Sigmoid colon (tissue), 7 donors: Measurements from ENCODE around the gene ARL6IP4. TPM values are rescaled to one million over a fixed set of nuclear protein-coding genes. Genes with fewer than 3 reads are reported as not detected.

Experiments
- DNase-seq: peaks from one replicate; pipeline ENCODE4 v3.0.0-alpha.2; 2019
- H3K27ac ChIP-seq, 4 donors: fragments of 200-600 bp; sonication (generic); one replicate each; pipeline ENCODE4 v1.5.1; 2016 to 2019; ENCODE audit warnings: mild to moderate bottlenecking in 1 of 4
- H3K27me3 ChIP-seq, 3 donors: fragments of 200-600 bp; sonication (generic); one replicate each; pipeline ENCODE4 v1.5.1; 2019; ENCODE audit warnings: mild to moderate bottlenecking in 1 of 3
- H3K36me3 ChIP-seq, 4 donors: fragments of 200-600 bp; sonication (generic); one replicate each; pipeline ENCODE4 v1.5.1; 2016 to 2019
- H3K4me1 ChIP-seq, 4 donors: fragments of 200-600 bp; sonication (generic); one replicate each; pipeline ENCODE4 v1.5.1; 2017 to 2019
- H3K4me3 ChIP-seq, 4 donors: fragments of 200-600 bp; sonication (generic); one replicate each; pipeline ENCODE4 v1.5.1; 2017 to 2019; ENCODE audit warnings: mild to moderate bottlenecking in 2 of 4, moderate library complexity in 1 of 4
- H3K9me3 ChIP-seq, 4 donors: fragments of 200-600 bp in 3 of 4; sonication (generic) in 3 of 4; one replicate each; pipeline versions ENCODE4 v1.5.1 to v1.6.1; 2013 to 2019
- EP300 ChIP-seq, 4 donors: sonication (generic); formaldehyde crosslinking; IDR thresholded peaks; one replicate each; pipeline ENCODE4 v1.6.1; 2017; ENCODE audit warnings: antibody characterized with exemption in 4 of 4
- POLR2A ChIP-seq, 2 donors: fragments of 450-650 bp; IDR thresholded peaks; one replicate each; pipeline ENCODE4 v1.6.1; 2016; ENCODE audit warnings: antibody characterized with exemption in 2 of 2, mild to moderate bottlenecking in 2 of 2, moderate library complexity in 2 of 2
- POLR2AphosphoS5 ChIP-seq, 4 donors: sonication (generic); formaldehyde crosslinking; IDR thresholded peaks; one replicate each; pipeline ENCODE4 v1.6.1; 2017; ENCODE audit warnings: antibody characterized with exemption in 4 of 4
- WGBS, 2 donors: extraction: QIAGEN DNeasy Blood & Tissue Kit; methylation state at CpG; one replicate each; pipeline ENCODE4 v1.1.7; 2013; 5-methylcytosine and 5-hydroxymethylcytosine counted together
- intact Hi-C: fragments of 100-400 bp; cut with DNase I; formaldehyde crosslinking; loops from one replicate; pipeline ENCODE4 v1.15.1; 2023
- polyA plus RNA-seq, 3 donors: library from polyadenylated mRNA; stranded (reverse); fragments of 200-250 nt; gene quantifications; one replicate each; pipeline ENCODE4 v1.2.3, GENCODE V29; 2013
- total RNA-seq, 4 donors: library from RNA; depleted of rRNA; stranded (reverse); fragments of >200 nt; gene quantifications; one replicate each; pipeline ENCODE4 v1.1.0, GENCODE V29; 2016
- TF ChIP-seq, protein P1 (sequence below), 4 experiments: fragments of 450-650 bp in 3 of 4; fragments of 200-600 bp in 1 of 4; IDR thresholded peaks; one replicate each; pipeline ENCODE4 v1.5.1; 2016 to 2019; ENCODE audit warnings: antibody characterized with exemption in 4 of 4, mild to moderate bottlenecking in 3 of 4, moderate library complexity in 2 of 4
- donor health status: healthy with polysubstance abuse.
- donor health status: Bipolar disorder and iron deficiency.
- donor health status: healthy.

ARL6IP4 gene
- total and polyA plus RNA-seq, 7 donors, result 211 to 358 (median 312) TPM

GRCh38 chr12:122978507-122978955, 1.9 kb upstream of the ARL6IP4 start:
- TF ChIP-seq EP300 (IDR thresholded peaks at IDR 0.05) (no peak), POLR2A (IDR thresholded peaks at IDR 0.05) (no peak), POLR2AphosphoS5 (IDR thresholded peaks at IDR 0.05) (no peak)
- TF ChIP-seq, protein P1, sequence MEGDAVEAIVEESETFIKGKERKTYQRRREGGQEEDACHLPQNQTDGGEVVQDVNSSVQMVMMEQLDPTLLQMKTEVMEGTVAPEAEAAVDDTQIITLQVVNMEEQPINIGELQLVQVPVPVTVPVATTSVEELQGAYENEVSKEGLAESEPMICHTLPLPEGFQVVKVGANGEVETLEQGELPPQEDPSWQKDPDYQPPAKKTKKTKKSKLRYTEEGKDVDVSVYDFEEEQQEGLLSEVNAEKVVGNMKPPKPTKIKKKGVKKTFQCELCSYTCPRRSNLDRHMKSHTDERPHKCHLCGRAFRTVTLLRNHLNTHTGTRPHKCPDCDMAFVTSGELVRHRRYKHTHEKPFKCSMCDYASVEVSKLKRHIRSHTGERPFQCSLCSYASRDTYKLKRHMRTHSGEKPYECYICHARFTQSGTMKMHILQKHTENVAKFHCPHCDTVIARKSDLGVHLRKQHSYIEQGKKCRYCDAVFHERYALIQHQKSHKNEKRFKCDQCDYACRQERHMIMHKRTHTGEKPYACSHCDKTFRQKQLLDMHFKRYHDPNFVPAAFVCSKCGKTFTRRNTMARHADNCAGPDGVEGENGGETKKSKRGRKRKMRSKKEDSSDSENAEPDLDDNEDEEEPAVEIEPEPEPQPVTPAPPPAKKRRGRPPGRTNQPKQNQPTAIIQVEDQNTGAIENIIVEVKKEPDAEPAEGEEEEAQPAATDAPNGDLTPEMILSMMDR (IDR thresholded peaks at IDR 0.05), result no peak
- H3K9me3 ChIP-seq, result no peaks in the 10 kb centered on the region
- DNase-seq, result no peak
- intact Hi-C loops, result no loop called here
- no peak overlapping the region for H3K4me3 ChIP-seq
- H3K27ac ChIP-seq, result no peak overlapping the region
- 91 to 93% methylated on average over 21 of the region's 21 CpGs for WGBS, 2 donors
- H3K36me3 ChIP-seq, result peaks cover 0 to 24% (median 4%) of the 10 kb centered on the region in 4 donors
- H3K4me1 ChIP-seq, result peaks cover 0 to 77% (median 71%) of the 10 kb centered on the region in 4 donors
- no peaks in the 10 kb centered on the region for H3K27me3 ChIP-seq

- H3K4me1 ChIP-seq, result peaks cover 0 to 77% (median 71%) of the 10 kb centered on the region in 4 donors
- 75 to 82% methylated on average over 28 of the region's 28 CpGs for WGBS, 2 donors
- no peaks in the 10 kb centered on the region for H3K27me3 ChIP-seq
- H3K9me3 ChIP-seq, result no peaks in the 10 kb centered on the region
- peak overlapping the region in 3 of 4 donors; percentile 72 to 100 (median 100) for H3K4me3 ChIP-seq
- intact Hi-C loops, result no loop called here
- TF ChIP-seq, protein P1 (IDR thresholded peaks at IDR 0.05), result no peak
- no peak for TF ChIP-seq EP300 (IDR thresholded peaks at IDR 0.05)
- no peak for TF ChIP-seq POLR2A (IDR thresholded peaks at IDR 0.05)
- TF ChIP-seq POLR2AphosphoS5 (IDR thresholded peaks at IDR 0.05), result no peak
- no peak for DNase-seq
- H3K27ac ChIP-seq, result peak overlapping the region in 3 of 4 donors; percentile 94 to 97 (median 94)
- peaks cover 0 to 24% (median 4%) of the 10 kb centered on the region in 4 donors for H3K36me3 ChIP-seq
These were observed 1.2 kb upstream of the ARL6IP4 start for GRCh38 chr12:122979001-122979907.

DNA sequence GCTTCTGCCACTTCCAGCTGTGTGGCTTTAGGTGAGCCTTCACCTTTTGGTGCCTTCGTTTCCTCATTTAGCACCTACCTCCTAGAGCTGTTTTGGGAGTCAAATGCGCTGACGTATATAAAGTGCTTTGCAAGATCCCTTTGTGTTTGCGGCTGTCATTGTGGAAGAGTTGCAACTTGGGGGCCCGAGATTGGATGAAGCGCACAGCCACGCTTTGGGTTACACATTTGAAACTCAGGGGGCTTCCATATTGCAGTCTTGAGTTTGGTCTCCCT, 636 bp upstream of the ARL6IP4 start:
- Histone ChIP-seq H3K9me3 (no peaks in the 10 kb centered on the region), H3K4me3 (peak overlapping the region; percentile 72 to 100 (median 96)), H3K4me1 (peaks cover 0 to 83% (median 77%) of the 10 kb centered on the region in 4 donors), H3K27ac (peak overlapping the region; percentile 87 to 97 (median 94)), H3K36me3 (peaks cover 0 to 24% (median 4%) of the 10 kb centered on the region in 4 donors), H3K27me3 (no peaks in the 10 kb centered on the region)
- DNase-seq, result no peak
- intact Hi-C loops, result loop anchor here (5.0 kb wide), 1 partner anchor 172 kb away; the partner anchor contains the start of gene PITPNM2
- TF ChIP-seq EP300 (IDR thresholded peaks at IDR 0.05) (no peak), POLR2AphosphoS5 (IDR thresholded peaks at IDR 0.05) (no peak), POLR2A (IDR thresholded peaks at IDR 0.05) (no peak)
- TF ChIP-seq, protein P1 (IDR thresholded peaks at IDR 0.05), result no peak
- 2 to 12% methylated on average over 7 of the region's 7 CpGs for WGBS, 2 donors

- H3K27me3 ChIP-seq, result no peaks in the 10 kb centered on the region
- peaks cover 0 to 34% (median 4%) of the 10 kb centered on the region in 4 donors for H3K36me3 ChIP-seq
- H3K4me1 ChIP-seq, result peaks cover 0 to 82% (median 78%) of the 10 kb centered on the region in 4 donors
- no peak for DNase-seq
- peak overlapping the region; percentile 87 to 97 (median 94) for H3K27ac ChIP-seq
- no peaks in the 10 kb centered on the region for H3K9me3 ChIP-seq
- peak overlapping the region; percentile 72 to 100 (median 96) for H3K4me3 ChIP-seq
- intact Hi-C loops, result loop anchor here (5.0 kb wide), 1 partner anchor 171 kb away; the partner anchor contains the start of gene PITPNM2
- 0 to 1% methylated on average over 40 of the region's 40 CpGs for WGBS, 2 donors
- TF ChIP-seq POLR2AphosphoS5 (IDR thresholded peaks at IDR 0.05) (no peak), POLR2A (IDR thresholded peaks at IDR 0.05) (no peak), EP300 (IDR thresholded peaks at IDR 0.05) (no peak)
- TF ChIP-seq, protein P1 (IDR thresholded peaks at IDR 0.05), result no peak
These were observed 573 bp downstream of the ARL6IP4 start for GRCh38 chr12:122981036-122981471.
